GM23338 (cell line): ENCODE measurements around the gene TGFBR1.

Experiments used
- CREB1 ChIP-seq: fragments of 250-450 bp; sonication (Bioruptor Pico); IDR thresholded peaks from 2 replicates; pipeline ENCODE4 v1.5.0; 2020; ENCODE audit warnings: low read depth, mild to moderate bottlenecking, moderate library complexity
- EZH2 ChIP-seq: fragments of 200-600 bp; sonication (generic); IDR thresholded peaks from one replicate; pipeline ENCODE4 v1.8.0; 2017; ENCODE audit warnings: antibody characterized with exemption, mild to moderate bottlenecking, low read depth; ENCODE audit not compliant: unreplicated experiment
- EZH2phosphoT487 ChIP-seq: fragments of 200-600 bp; sonication (generic); IDR thresholded peaks from one replicate; pipeline ENCODE4 v1.8.1; 2018; ENCODE audit warnings: antibody characterized with exemption; ENCODE audit not compliant: unreplicated experiment
- JUNB ChIP-seq: IDR thresholded peaks from one replicate; pipeline ENCODE4 v1.6.1; 2016; ENCODE audit warnings: antibody characterized with exemption; ENCODE audit not compliant: unreplicated experiment
- POLR2AphosphoS5 ChIP-seq: IDR thresholded peaks from 2 replicates; pipeline ENCODE4 v1.6.1; 2016; ENCODE audit warnings: antibody characterized with exemption, low read depth
- STAT1 ChIP-seq: IDR thresholded peaks from one replicate; pipeline ENCODE4 v1.6.1; 2016; ENCODE audit warnings: antibody characterized with exemption; ENCODE audit not compliant: unreplicated experiment
- ZNF114 ChIP-seq: fragments of 250-450 bp; sonication (Bioruptor Pico); IDR thresholded peaks from 2 replicates; pipeline ENCODE4 v1.5.0; 2020; ENCODE audit warnings: mild to moderate bottlenecking, moderate library complexity
- TF ChIP-seq, protein P1 (sequence below), 2 experiments: fragments of 200-600 bp in 1 of 2; sonication (generic) in 1 of 2; conservative IDR thresholded peaks; 2 replicates each; pipeline versions ENCODE4 v1.5.1 to v1.6.1; 2016 to 2017; ENCODE audit warnings: antibody characterized with exemption in 2 of 2, low read depth in 2 of 2, mild to moderate bottlenecking in 2 of 2, moderate library complexity in 1 of 2
- TF ChIP-seq, protein P2 (sequence below): IDR thresholded peaks from one replicate; pipeline ENCODE4 v1.6.1; 2018; ENCODE audit warnings: antibody characterized with exemption; ENCODE audit not compliant: unreplicated experiment
- TF ChIP-seq, protein P3 (sequence below): IDR thresholded peaks from 2 replicates; pipeline ENCODE4 v1.6.1; 2016; ENCODE audit warnings: antibody characterized with exemption
- TF ChIP-seq, protein P4 (sequence below): fragments of 250-450 bp; sonication (Bioruptor Pico); IDR thresholded peaks from 2 replicates; pipeline ENCODE4 v1.5.0; 2020; ENCODE audit warnings: mild to moderate bottlenecking, moderate library complexity

DNA sequence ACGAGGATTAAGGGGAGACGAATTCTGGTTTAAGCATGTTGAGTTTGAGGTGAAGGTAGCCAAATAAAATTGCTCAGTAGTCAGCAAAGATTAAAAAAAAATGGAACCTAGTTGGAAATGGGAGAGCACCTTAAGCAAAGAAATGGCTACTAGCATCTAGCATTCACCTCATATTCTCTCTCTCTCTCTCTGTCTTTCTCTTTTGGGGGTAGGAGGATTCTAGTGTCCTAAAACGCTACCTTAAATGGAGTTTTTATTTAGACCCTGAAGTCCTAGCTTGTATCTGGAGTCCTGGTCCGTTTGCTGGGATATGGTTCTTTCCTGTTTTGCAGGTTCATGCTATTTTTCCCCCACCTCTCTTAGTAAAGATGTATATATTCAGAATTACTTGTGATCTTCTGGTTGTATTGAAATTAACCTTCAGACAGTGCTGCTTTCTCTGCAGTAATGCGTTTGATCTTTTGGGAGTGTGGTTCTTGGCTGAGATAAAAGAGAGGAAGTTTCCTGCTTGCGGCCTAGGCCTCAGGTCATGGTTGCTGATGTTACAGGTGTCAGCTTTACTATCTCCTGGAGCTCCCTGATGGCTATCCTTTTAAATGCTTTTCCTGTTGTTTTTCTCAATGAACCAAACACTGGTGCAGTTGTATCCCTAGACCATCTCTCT is 8.0 kb downstream of the TGFBR1 start:
- TF ChIP-seq, protein P1, sequence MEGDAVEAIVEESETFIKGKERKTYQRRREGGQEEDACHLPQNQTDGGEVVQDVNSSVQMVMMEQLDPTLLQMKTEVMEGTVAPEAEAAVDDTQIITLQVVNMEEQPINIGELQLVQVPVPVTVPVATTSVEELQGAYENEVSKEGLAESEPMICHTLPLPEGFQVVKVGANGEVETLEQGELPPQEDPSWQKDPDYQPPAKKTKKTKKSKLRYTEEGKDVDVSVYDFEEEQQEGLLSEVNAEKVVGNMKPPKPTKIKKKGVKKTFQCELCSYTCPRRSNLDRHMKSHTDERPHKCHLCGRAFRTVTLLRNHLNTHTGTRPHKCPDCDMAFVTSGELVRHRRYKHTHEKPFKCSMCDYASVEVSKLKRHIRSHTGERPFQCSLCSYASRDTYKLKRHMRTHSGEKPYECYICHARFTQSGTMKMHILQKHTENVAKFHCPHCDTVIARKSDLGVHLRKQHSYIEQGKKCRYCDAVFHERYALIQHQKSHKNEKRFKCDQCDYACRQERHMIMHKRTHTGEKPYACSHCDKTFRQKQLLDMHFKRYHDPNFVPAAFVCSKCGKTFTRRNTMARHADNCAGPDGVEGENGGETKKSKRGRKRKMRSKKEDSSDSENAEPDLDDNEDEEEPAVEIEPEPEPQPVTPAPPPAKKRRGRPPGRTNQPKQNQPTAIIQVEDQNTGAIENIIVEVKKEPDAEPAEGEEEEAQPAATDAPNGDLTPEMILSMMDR (conservative IDR thresholded peaks at IDR 0.05; ENCODE audit: low read depth in 2 of 2), result no peak
- no peak for TF ChIP-seq POLR2AphosphoS5
- no peak for TF ChIP-seq EZH2
- TF ChIP-seq, protein P2, sequence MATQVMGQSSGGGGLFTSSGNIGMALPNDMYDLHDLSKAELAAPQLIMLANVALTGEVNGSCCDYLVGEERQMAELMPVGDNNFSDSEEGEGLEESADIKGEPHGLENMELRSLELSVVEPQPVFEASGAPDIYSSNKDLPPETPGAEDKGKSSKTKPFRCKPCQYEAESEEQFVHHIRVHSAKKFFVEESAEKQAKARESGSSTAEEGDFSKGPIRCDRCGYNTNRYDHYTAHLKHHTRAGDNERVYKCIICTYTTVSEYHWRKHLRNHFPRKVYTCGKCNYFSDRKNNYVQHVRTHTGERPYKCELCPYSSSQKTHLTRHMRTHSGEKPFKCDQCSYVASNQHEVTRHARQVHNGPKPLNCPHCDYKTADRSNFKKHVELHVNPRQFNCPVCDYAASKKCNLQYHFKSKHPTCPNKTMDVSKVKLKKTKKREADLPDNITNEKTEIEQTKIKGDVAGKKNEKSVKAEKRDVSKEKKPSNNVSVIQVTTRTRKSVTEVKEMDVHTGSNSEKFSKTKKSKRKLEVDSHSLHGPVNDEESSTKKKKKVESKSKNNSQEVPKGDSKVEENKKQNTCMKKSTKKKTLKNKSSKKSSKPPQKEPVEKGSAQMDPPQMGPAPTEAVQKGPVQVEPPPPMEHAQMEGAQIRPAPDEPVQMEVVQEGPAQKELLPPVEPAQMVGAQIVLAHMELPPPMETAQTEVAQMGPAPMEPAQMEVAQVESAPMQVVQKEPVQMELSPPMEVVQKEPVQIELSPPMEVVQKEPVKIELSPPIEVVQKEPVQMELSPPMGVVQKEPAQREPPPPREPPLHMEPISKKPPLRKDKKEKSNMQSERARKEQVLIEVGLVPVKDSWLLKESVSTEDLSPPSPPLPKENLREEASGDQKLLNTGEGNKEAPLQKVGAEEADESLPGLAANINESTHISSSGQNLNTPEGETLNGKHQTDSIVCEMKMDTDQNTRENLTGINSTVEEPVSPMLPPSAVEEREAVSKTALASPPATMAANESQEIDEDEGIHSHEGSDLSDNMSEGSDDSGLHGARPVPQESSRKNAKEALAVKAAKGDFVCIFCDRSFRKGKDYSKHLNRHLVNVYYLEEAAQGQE, result no peak
- no peak for TF ChIP-seq CREB1 (CRISPR knock-in tag)
- no peak for TF ChIP-seq EZH2phosphoT487
- TF ChIP-seq, protein P3, sequence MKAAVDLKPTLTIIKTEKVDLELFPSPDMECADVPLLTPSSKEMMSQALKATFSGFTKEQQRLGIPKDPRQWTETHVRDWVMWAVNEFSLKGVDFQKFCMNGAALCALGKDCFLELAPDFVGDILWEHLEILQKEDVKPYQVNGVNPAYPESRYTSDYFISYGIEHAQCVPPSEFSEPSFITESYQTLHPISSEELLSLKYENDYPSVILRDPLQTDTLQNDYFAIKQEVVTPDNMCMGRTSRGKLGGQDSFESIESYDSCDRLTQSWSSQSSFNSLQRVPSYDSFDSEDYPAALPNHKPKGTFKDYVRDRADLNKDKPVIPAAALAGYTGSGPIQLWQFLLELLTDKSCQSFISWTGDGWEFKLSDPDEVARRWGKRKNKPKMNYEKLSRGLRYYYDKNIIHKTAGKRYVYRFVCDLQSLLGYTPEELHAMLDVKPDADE, result no peak
- no peak for TF ChIP-seq STAT1
- no peak for TF ChIP-seq JUNB
- no peak for TF ChIP-seq ZNF114 (CRISPR knock-in tag)
- TF ChIP-seq, protein P4, sequence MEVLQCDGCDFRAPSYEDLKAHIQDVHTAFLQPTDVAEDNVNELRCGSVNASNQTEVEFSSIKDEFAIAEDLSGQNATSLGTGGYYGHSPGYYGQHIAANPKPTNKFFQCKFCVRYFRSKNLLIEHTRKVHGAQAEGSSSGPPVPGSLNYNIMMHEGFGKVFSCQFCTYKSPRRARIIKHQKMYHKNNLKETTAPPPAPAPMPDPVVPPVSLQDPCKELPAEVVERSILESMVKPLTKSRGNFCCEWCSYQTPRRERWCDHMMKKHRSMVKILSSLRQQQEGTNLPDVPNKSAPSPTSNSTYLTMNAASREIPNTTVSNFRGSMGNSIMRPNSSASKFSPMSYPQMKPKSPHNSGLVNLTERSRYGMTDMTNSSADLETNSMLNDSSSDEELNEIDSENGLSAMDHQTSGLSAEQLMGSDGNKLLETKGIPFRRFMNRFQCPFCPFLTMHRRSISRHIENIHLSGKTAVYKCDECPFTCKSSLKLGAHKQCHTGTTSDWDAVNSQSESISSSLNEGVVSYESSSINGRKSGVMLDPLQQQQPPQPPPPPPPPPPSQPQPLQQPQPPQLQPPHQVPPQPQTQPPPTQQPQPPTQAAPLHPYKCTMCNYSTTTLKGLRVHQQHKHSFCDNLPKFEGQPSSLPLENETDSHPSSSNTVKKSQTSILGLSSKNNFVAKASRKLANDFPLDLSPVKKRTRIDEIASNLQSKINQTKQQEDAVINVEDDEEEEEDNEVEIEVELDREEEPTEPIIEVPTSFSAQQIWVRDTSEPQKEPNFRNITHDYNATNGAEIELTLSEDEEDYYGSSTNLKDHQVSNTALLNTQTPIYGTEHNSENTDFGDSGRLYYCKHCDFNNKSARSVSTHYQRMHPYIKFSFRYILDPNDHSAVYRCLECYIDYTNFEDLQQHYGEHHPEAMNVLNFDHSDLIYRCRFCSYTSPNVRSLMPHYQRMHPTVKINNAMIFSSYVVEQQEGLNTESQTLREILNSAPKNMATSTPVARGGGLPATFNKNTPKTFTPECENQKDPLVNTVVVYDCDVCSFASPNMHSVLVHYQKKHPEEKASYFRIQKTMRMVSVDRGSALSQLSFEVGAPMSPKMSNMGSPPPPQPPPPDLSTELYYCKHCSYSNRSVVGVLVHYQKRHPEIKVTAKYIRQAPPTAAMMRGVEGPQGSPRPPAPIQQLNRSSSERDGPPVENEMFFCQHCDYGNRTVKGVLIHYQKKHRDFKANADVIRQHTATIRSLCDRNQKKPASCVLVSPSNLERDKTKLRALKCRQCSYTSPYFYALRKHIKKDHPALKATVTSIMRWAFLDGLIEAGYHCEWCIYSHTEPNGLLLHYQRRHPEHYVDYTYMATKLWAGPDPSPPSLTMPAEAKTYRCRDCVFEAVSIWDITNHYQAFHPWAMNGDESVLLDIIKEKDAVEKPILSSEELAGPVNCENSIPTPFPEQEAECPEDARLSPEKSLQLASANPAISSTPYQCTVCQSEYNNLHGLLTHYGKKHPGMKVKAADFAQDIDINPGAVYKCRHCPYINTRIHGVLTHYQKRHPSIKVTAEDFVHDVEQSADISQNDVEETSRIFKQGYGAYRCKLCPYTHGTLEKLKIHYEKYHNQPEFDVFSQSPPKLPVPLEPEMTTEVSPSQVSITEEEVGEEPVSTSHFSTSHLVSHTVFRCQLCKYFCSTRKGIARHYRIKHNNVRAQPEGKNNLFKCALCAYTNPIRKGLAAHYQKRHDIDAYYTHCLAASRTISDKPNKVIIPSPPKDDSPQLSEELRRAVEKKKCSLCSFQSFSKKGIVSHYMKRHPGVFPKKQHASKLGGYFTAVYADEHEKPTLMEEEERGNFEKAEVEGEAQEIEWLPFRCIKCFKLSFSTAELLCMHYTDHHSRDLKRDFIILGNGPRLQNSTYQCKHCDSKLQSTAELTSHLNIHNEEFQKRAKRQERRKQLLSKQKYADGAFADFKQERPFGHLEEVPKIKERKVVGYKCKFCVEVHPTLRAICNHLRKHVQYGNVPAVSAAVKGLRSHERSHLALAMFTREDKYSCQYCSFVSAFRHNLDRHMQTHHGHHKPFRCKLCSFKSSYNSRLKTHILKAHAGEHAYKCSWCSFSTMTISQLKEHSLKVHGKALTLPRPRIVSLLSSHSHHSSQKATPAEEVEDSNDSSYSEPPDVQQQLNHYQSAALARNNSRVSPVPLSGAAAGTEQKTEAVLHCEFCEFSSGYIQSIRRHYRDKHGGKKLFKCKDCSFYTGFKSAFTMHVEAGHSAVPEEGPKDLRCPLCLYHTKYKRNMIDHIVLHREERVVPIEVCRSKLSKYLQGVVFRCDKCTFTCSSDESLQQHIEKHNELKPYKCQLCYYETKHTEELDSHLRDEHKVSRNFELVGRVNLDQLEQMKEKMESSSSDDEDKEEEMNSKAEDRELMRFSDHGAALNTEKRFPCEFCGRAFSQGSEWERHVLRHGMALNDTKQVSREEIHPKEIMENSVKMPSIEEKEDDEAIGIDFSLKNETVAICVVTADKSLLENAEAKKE (CRISPR knock-in tag), result no peak
